K562 (cell line): ENCODE data around the gene DXO. TPM values are rescaled to one million over a fixed set of nuclear protein-coding genes. Genes with fewer than 3 reads are reported as not detected.

Source experiments
- CREB3 ChIP-seq: fragments of 450-650 bp; conservative IDR thresholded peaks from 2 replicates; pipeline ENCODE4 v1.6.1; 2016; ENCODE audit warnings: missing genetic modification characterization, low read depth, mild to moderate bottlenecking, missing compliant biosample characterization, moderate library complexity
- DIDO1 ChIP-seq: fragments of 450-650 bp; IDR thresholded peaks from 2 replicates; pipeline ENCODE4 v1.6.1; 2016; ENCODE audit warnings: low read depth, missing biosample characterization, missing genetic modification characterization
- GATA2 ChIP-seq: sonication (generic); formaldehyde crosslinking; IDR thresholded peaks from 2 replicates; pipeline ENCODE4 v1.4.0; 2020; ENCODE audit warnings: mild to moderate bottlenecking, missing genetic modification reagents
- HEY1 ChIP-seq: fragments of 250-450 bp; sonication (Bioruptor Pico); IDR thresholded peaks from 2 replicates; pipeline ENCODE4 v1.5.0; 2020; ENCODE audit warnings: mild to moderate bottlenecking, moderate library complexity, borderline replicate concordance
- KAT8 ChIP-seq: fragments of 450-650 bp; IDR thresholded peaks from 2 replicates; pipeline ENCODE4 v1.6.1; 2016; ENCODE audit warnings: low read depth, mild to moderate bottlenecking
- RFX1 ChIP-seq: fragments of 450-650 bp; IDR thresholded peaks from 2 replicates; pipeline ENCODE4 v1.6.1; 2016; ENCODE audit warnings: mild to moderate bottlenecking, moderate library complexity
- STAT5B ChIP-seq: fragments of 250-450 bp; sonication (Bioruptor Pico); IDR thresholded peaks from 2 replicates; pipeline ENCODE4 v1.8.0; 2021; ENCODE audit warnings: mild to moderate bottlenecking, inconsistent platforms
- SUPT5H ChIP-seq: fragments of 450-650 bp; IDR thresholded peaks from 2 replicates; pipeline ENCODE4 v1.6.1; 2016
- ZBTB34 ChIP-seq: fragments of 250-450 bp; sonication (Bioruptor Pico); IDR thresholded peaks from 2 replicates; pipeline ENCODE4 v1.8.0; 2021; ENCODE audit warnings: mild to moderate bottlenecking, moderate library complexity
- ZKSCAN1 ChIP-seq: fragments of 150-350 bp; IDR thresholded peaks from 2 replicates; pipeline ENCODE4 v1.6.1; 2016; ENCODE audit warnings: low read depth, low read length
- ZNF143 ChIP-seq: sonication (generic); formaldehyde crosslinking; IDR thresholded peaks from 2 replicates; pipeline ENCODE4 v1.9.0; 2022; ENCODE audit warnings: mild to moderate bottlenecking, missing genetic modification reagents
- ZNF232 ChIP-seq: sonication (generic); formaldehyde crosslinking; IDR thresholded peaks from 2 replicates; pipeline ENCODE4 v1.8.0; 2022; ENCODE audit warnings: mild to moderate bottlenecking, missing genetic modification reagents
- ZNF3 ChIP-seq: fragments of 250-450 bp; sonication (Bioruptor Pico); IDR thresholded peaks from 2 replicates; pipeline ENCODE4 v1.5.0; 2021; ENCODE audit warnings: mild to moderate bottlenecking, moderate library complexity
- ZNF57 ChIP-seq: fragments of 450-650 bp; formaldehyde crosslinking; IDR thresholded peaks from 2 replicates; pipeline ENCODE4 v1.4.0; 2020; ENCODE audit warnings: mild to moderate bottlenecking, moderate library complexity
- polyA plus RNA-seq, 8 experiments: library from polyadenylated mRNA; depleted of rRNA in 4 of 8; stranded (reverse) in 5 of 8; unstranded in 3 of 8; fragments of >200 nt; fragmentation: Nextera tagmentation in 2 of 8; fragmentation: Illumina TruSeq in 1 of 8; extraction: Ambion mirVana in 2 of 8; extraction: Trizol in 1 of 8; gene quantifications; 2 replicates each; pipeline versions ENCODE4 v1.2.1 to v1.2.3, GENCODE V29; 2011 to 2014; ENCODE audit warnings: inconsistent platforms in 1 of 8, missing spikeins in 1 of 8
- total RNA-seq, 7 experiments: library from RNA; depleted of rRNA in 6 of 7; stranded (reverse); fragments of >200 nt in 6 of 7; fragmentation: Illumina TruSeq in 2 of 7; extraction: Trizol in 2 of 7; gene quantifications; 2 replicates each; pipeline versions ENCODE4 v1.2.1 to v1.2.3, GENCODE V29; 2011 to 2021; ENCODE audit warnings: low replicate concordance in 1 of 7
- TF ChIP-seq, protein P1 (sequence below): fragments of 450-650 bp; IDR thresholded peaks from one replicate; pipeline ENCODE4 v1.6.1; 2018; ENCODE audit warnings: mild to moderate bottlenecking, moderate library complexity; ENCODE audit not compliant: partially characterized antibody
- TF ChIP-seq, protein P2 (sequence below): fragments of 450-650 bp; formaldehyde crosslinking; IDR thresholded peaks from 2 replicates; pipeline ENCODE4 v1.4.0; 2020; ENCODE audit warnings: mild to moderate bottlenecking
- TF ChIP-seq, protein P3 (sequence below), 2 experiments: IDR thresholded peaks in 1 of 2; conservative IDR thresholded peaks in 1 of 2; 2 replicates each; pipeline ENCODE4 v1.6.1; 2016; ENCODE audit warnings: low read depth in 2 of 2, mild to moderate bottlenecking in 1 of 2, missing compliant biosample characterization in 1 of 2, missing genetic modification characterization in 1 of 2, moderate library complexity in 1 of 2
- TF ChIP-seq, protein P4 (sequence below): fragments of 450-650 bp; formaldehyde crosslinking; IDR thresholded peaks from 2 replicates; pipeline ENCODE4 v1.4.0; 2020; ENCODE audit warnings: mild to moderate bottlenecking, moderate library complexity

The DXO gene
- total and polyA plus RNA-seq, 9 of the 15 experiments (the other 6 are each of a cell fraction or from before 2014, with no cell fraction given), result 6.4 to 35.1 (median 19.4) TPM

DNA sequence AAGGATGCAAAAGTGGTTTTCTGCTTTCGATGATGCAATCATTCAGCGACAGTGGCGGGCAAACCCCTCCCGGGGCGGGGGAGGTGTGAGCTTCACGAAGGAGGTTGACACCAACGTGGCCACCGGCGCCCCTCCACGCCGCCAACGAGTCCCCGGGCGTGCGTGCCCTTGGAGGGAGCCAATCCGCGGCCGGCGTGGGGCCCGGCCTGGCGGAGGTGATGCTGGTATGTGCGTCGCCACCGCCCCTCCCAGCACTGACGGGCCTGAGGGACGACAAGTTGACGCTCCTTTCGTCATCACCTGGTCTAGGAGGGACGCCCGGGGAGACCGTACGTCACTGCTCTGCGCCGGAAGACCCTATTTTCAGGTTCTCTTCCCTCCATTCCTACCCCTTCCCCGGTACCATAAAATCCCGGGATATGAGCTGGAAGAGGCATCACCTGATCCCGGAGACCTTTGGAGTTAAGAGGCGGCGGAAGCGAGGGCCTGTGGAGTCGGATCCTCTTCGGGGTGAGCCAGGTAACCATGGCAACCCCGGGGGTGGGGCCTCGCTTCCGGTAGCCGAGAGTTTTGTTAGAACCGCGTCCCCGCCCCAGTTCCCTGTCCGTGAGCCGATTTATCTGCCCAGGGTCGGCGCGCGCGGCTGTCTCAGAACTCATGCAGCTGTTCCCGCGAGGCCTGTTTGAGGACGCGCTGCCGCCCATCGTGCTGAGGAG is at the start of gene DXO (continued):
- TF ChIP-seq HEY1 (CRISPR knock-in tag) (no peak), ZBTB34 (CRISPR knock-in tag) (no peak), ZNF3 (CRISPR knock-in tag) (no peak), SUPT5H (peak; percentile 67; the same call in 1 of the 2 replicates), ZKSCAN1 (peak; percentile 5; the same call in 1 of the 2 replicates), GATA2 (CRISPR knock-in tag) (no peak), ZNF57 (CRISPR knock-in tag) (no peak), CREB3 (tag) (peak; percentile 72; the same call in 1 of the 2 replicates), ZNF143 (CRISPR knock-in tag) (peak; percentile 39; the same call in 1 of the 2 replicates), DIDO1 (tag) (peak; percentile 77), ZNF232 (no peak), KAT8 (0 out of 2 replicates have a peak, but pooled peaks have one; percentile 53), RFX1 (peak; percentile 100), STAT5B (CRISPR knock-in tag) (no peak)
- TF ChIP-seq, protein P1, sequence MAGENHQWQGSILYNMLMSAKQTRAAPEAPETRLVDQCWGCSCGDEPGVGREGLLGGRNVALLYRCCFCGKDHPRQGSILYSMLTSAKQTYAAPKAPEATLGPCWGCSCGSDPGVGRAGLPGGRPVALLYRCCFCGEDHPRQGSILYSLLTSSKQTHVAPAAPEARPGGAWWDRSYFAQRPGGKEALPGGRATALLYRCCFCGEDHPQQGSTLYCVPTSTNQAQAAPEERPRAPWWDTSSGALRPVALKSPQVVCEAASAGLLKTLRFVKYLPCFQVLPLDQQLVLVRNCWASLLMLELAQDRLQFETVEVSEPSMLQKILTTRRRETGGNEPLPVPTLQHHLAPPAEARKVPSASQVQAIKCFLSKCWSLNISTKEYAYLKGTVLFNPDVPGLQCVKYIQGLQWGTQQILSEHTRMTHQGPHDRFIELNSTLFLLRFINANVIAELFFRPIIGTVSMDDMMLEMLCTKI, result no peak
- TF ChIP-seq, protein P2, sequence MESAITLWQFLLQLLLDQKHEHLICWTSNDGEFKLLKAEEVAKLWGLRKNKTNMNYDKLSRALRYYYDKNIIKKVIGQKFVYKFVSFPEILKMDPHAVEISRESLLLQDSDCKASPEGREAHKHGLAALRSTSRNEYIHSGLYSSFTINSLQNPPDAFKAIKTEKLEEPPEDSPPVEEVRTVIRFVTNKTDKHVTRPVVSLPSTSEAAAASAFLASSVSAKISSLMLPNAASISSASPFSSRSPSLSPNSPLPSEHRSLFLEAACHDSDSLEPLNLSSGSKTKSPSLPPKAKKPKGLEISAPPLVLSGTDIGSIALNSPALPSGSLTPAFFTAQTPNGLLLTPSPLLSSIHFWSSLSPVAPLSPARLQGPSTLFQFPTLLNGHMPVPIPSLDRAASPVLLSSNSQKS (CRISPR knock-in tag), result no peak
- TF ChIP-seq, protein P3, sequence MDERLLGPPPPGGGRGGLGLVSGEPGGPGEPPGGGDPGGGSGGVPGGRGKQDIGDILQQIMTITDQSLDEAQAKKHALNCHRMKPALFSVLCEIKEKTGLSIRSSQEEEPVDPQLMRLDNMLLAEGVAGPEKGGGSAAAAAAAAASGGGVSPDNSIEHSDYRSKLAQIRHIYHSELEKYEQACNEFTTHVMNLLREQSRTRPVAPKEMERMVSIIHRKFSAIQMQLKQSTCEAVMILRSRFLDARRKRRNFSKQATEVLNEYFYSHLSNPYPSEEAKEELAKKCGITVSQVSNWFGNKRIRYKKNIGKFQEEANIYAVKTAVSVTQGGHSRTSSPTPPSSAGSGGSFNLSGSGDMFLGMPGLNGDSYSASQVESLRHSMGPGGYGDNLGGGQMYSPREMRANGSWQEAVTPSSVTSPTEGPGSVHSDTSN (CRISPR knock-in tag; IDR thresholded peaks at IDR 0.05; ENCODE audit: low read depth), result no peak
- TF ChIP-seq, protein P3 (tag; conservative IDR thresholded peaks at IDR 0.05; ENCODE audit: low read depth), result no peak; the same call in 1 of the 2 replicates
- TF ChIP-seq, protein P4, sequence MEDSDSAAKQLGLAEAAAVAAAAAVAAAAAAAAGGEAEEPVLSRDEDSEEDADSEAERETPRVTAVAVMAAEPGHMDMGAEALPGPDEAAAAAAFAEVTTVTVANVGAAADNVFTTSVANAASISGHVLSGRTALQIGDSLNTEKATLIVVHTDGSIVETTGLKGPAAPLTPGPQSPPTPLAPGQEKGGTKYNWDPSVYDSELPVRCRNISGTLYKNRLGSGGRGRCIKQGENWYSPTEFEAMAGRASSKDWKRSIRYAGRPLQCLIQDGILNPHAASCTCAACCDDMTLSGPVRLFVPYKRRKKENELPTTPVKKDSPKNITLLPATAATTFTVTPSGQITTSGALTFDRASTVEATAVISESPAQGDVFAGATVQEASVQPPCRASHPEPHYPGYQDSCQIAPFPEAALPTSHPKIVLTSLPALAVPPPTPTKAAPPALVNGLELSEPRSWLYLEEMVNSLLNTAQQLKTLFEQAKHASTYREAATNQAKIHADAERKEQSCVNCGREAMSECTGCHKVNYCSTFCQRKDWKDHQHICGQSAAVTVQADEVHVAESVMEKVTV, result no peak; the same call in 1 of the 2 replicates
